Panc1 (cell line): Measurements from ENCODE around the gene MAP2K7.

ENCODE experiments used
- CTCF ChIP-seq: fragments of 450-650 bp; IDR thresholded peaks from 2 replicates; pipeline ENCODE4 v1.5.1; 2017; ENCODE audit warnings: mild to moderate bottlenecking
- POLR2AphosphoS5 ChIP-seq: IDR thresholded peaks from 2 replicates; pipeline ENCODE4 v1.6.1; 2012; ENCODE audit warnings: mild to moderate bottlenecking, low read depth, low read length, moderate library complexity
- REST ChIP-seq, 2 experiments: IDR thresholded peaks; 2 replicates each; pipeline ENCODE4 v1.6.1; 2011 to 2012; ENCODE audit warnings: low read depth in 2 of 2, control low read depth in 1 of 2, low read length in 1 of 2, mild to moderate bottlenecking in 1 of 2, moderate library complexity in 1 of 2; ENCODE audit not compliant: insufficient read depth in 1 of 2
- SIN3A ChIP-seq: IDR thresholded peaks from 2 replicates; pipeline ENCODE4 v1.6.1; 2012; ENCODE audit warnings: low read depth, mild to moderate bottlenecking, low read length, moderate library complexity, borderline replicate concordance; ENCODE audit not compliant: insufficient read depth

- TF ChIP-seq REST (IDR thresholded peaks at IDR 0.05; ENCODE audit: insufficient read depth in 1 of 2, low read depth in 2 of 2, low read length in 1 of 2) (no peak), CTCF (no peak), POLR2AphosphoS5 (peak; percentile 38; the same call in 1 of the 2 replicates), SIN3A (no peak)
Measured at GRCh38 chr19:7913652-7914051, 10.0 kb downstream of the MAP2K7 start.
